Motor neuron (in vitro differentiated cells): ENCODE measurements around the gene TELO2. TPM values are rescaled to one million over a fixed set of nuclear protein-coding genes. Genes with fewer than 3 reads are reported as not detected.

Experiments
- ATAC-seq, 8 experiments: fragments of 200-7000 bp; cut with Tn5 transposase; replicated peaks in 6 of 8; 2 replicates each; pipeline ENCODE4 v1.8.0; 2021; ENCODE audit warnings: mild to moderate bottlenecking in 8 of 8, moderate library complexity in 8 of 8
- H3K27ac ChIP-seq, 2 donors: fragments of 250-450 bp; sonication (Bioruptor Pico); 2 replicates each; pipeline ENCODE4 v1.9.0; 2021; ENCODE audit warnings: antibody characterized with exemption in 2 of 2, mild to moderate bottlenecking in 2 of 2, moderate library complexity in 1 of 2
- H3K4me1 ChIP-seq, 2 donors: fragments of 250-450 bp; sonication (Bioruptor Pico); replicated peaks in 1 of 2; 2 replicates each; pipeline ENCODE4 v1.6.1; 2021; ENCODE audit warnings: antibody characterized with exemption in 2 of 2, mild to moderate bottlenecking in 2 of 2, moderate library complexity in 1 of 2
- H3K4me3 ChIP-seq, 5 donors: fragments of 250-450 bp; sonication (Bioruptor Pico); 2 replicates each; pipeline ENCODE4 v1.9.0; 2021; ENCODE audit warnings: antibody characterized with exemption in 5 of 5, mild to moderate bottlenecking in 5 of 5, moderate library complexity in 4 of 5
- WGBS, 10 experiments: fragments of 450-650 bp; shearing (Covaris generic); methylation state at CpG; one replicate each; pipeline ENCODE4 v1.0.0; 2022; 5-methylcytosine and 5-hydroxymethylcytosine counted together
- in situ Hi-C, 9 experiments: fragments of 400-800 bp; cut with MboI; loops; one replicate each; pipeline ENCODE4 v1.15.0; 2021; ENCODE audit warnings: low sequenced_read_pairs in 9 of 9, low pct_unique_long_range_greater_than_20kb in 2 of 9; ENCODE audit not compliant: unreplicated experiment in 9 of 9
- total RNA-seq, 8 experiments: library from RNA; unstranded; fragments of 300-600 nt; gene quantifications; 2 replicates each; pipeline versions ENCODE4 v1.2.3 to v1.2.4, GENCODE V29; 2022

TELO2 gene
- total RNA-seq, 8 experiments from 2014 or later = 8.1 to 37.8 (median 15.2) TPM

GRCh38 chr16:1527836-1528811, 35.0 kb downstream of the TELO2 start:
- peak in 1 of 8 experiments; percentile 13 for ATAC-seq
- in situ Hi-C loops = no loop called here

DNA sequence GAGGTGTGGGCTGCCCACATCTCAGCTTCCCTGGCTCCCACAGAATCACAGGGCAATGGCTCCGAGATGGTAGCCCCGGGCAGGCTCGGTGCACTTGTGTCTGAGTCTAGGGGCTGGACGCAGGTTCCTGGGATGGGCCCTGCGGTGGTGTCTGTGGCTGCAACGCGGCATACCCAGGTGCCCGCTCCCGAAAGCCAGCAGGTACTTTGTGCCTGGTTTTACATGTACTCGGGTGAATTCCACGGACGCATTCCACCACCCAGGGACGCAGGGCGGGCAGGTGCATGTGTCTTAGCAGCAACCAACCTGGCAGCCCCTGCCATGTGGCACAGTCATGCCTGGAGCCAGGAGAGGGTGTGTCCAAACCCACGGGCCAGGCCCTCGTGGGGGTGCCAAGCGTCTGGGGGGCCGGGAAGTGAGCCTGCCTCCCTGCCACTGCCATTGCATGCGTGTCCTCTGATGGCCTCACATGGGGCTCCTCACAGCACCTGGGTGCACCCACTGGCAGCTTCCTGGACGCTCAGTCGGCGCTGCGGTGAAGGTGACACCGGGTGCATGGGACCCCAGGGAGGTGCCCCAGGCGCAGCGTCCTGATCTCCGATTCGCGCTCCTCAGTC, 35.9 kb downstream of the TELO2 start:
- no peak for ATAC-seq
- Histone ChIP-seq H3K4me1 (no peaks in the 10 kb centered on the region), H3K27ac (no peak overlapping the region), H3K4me3 (no peak overlapping the region)
- WGBS, 10 experiments = 83 to 100% (median 93%) methylated on average over 1 to 10 of the region's 29 CpGs; no CpG with 5 or more reads in 6 of the 10 experiments
- in situ Hi-C loops = no loop called here

More at GRCh38 chr16:1527836-1528811, 35.0 kb downstream of the TELO2 start:
- 50 to 97% (median 86%) methylated on average over 2 to 14 of the region's 42 CpGs; no CpG with 5 or more reads in 7 of the 10 experiments for WGBS, 10 experiments
- H3K27ac ChIP-seq = no peak overlapping the region
- no peaks in the 10 kb centered on the region for H3K4me1 ChIP-seq
- no peak overlapping the region for H3K4me3 ChIP-seq

- in situ Hi-C loops = no loop called here
- WGBS, 10 experiments = 60 to 93% (median 73%) methylated on average over 1 to 6 of the region's 27 CpGs; no CpG with 5 or more reads in 5 of the 10 experiments
- no peak for ATAC-seq
- Histone ChIP-seq H3K4me3 (no peak overlapping the region), H3K27ac (no peak overlapping the region), H3K4me1 (no peaks in the 10 kb centered on the region)
Observed at GRCh38 chr16:1530349-1530882, 37.3 kb downstream of the TELO2 start.

DNA sequence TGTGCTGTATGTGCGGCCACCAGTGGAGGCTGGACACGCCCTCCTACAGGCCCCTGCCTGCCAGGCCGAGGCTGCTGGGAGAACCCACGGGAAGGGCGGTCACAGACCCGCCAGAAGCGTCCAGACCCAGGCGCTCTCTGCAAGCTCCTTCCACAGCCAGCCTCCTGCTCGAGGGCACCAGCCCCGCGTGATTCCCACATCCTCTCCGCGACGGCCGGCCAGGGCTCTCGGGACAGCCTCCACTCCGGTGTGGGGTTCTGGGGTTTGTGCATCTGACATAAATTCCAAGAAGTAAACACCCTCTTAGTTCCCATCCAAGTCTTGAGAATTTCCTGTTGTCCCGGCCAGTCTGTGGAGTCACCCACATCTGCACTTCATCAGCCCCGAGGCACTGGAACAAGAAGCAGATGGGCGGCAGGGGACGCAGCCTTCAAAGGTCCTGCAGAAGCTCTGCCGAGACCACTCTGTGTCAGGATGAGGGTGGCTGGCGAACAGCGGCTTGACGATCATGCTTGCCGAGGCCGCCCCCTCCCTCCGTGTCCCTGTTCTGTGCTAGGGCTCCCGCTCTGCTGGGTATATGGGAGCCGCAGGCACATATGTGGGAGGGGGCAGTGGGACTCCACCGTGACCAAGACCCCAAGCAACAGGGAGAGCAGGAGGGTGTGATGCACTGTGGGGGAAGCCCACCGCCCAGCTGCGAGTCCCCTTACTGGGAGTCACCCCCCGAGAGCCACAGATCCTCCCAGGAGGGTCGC, 37.9 kb downstream of the TELO2 start:
- peak in 3 of 8 experiments; percentile 44 to 73 (median 70) for ATAC-seq
- Histone ChIP-seq H3K4me1 (no peaks in the 10 kb centered on the region), H3K27ac (no peak overlapping the region), H3K4me3 (no peak overlapping the region)
- in situ Hi-C loops = no loop called here
- WGBS, 10 experiments = 40 to 100% (median 94%) methylated on average over 1 to 9 of the region's 35 CpGs; no CpG with 5 or more reads in 5 of the 10 experiments

- 0 to 100% (median 61%) methylated on average over 1 to 5 of the region's 14 CpGs; no CpG with 5 or more reads in 4 of the 10 experiments for WGBS, 10 experiments
- Histone ChIP-seq H3K4me1 (no peaks in the 10 kb centered on the region), H3K27ac (no peak overlapping the region), H3K4me3 (no peak overlapping the region)
- no peak for ATAC-seq
- in situ Hi-C loops = no loop called here
Observed at GRCh38 chr16:1531638-1531910, 38.4 kb downstream of the TELO2 start.

- Histone ChIP-seq H3K4me1 (no peaks in the 10 kb centered on the region), H3K4me3 (no peak overlapping the region), H3K27ac (no peak overlapping the region)
- in situ Hi-C loops = no loop called here
- 20 to 94% (median 69%) methylated on average over 1 to 10 of the region's 28 CpGs; no CpG with 5 or more reads in 2 of the 10 experiments for WGBS, 10 experiments
- peak in 1 of 8 experiments; percentile 2 for ATAC-seq
Observed at GRCh38 chr16:1532081-1532760, 39.1 kb downstream of the TELO2 start.

DNA sequence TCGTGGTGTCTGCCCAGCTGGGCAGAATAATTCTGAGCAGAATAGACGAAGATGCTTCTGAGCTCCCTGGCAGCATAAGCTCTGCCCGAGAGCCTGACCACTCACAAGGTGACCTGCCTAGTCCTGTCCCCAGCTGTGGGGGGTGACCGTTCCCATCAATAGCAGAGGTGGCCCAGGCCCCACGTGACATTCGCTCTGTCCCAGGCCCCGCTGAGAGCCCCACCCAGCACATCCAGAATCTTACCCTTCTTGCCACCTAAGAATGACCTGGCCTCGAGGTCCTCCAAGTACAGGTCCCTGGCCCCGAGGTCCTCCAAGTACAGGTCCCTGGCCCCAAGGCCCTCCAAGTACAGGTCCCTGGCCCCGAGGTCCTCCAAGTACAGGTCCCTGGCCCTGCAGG, 39.6 kb downstream of the TELO2 start:
- Histone ChIP-seq H3K27ac (no peak overlapping the region), H3K4me1 (no peaks in the 10 kb centered on the region), H3K4me3 (no peak overlapping the region)
- whole genome bisulfite sequencing, 10 experiments = 67 to 100% methylated on average over 1 of the region's 10 CpGs; no CpG with 5 or more reads in 8 of the 10 experiments
- in situ Hi-C loops = no loop called here
- ATAC-seq = no peak

- in situ Hi-C loops = no loop called here
- peak in 2 of 8 experiments; percentile 16 to 24 for ATAC-seq
- Histone ChIP-seq H3K4me1 (no peaks in the 10 kb centered on the region), H3K4me3 (no peak within 1 kb of the TSS), H3K27ac (no peak within 1 kb of the TSS)
- 8 to 100% (median 56%) methylated on average over 3 to 10 of the region's 27 CpGs; no CpG with 5 or more reads in 6 of the 10 experiments for whole genome bisulfite sequencing, 10 experiments
Observed at GRCh38 chr16:1533443-1533951, 40.3 kb downstream of the TELO2 start, which contains the start of gene TMEM204. TSS of gene TMEM204 (plus strand) at chr16:1533666. CDS start at chr16:1534276, 610 bp downstream.

GRCh38 chr16:1534021-1535020, 41.2 kb downstream of the TELO2 start:
- in situ Hi-C loops = no loop called here
- WGBS, 10 experiments = 8 to 100% (median 86%) methylated on average over 1 to 14 of the region's 57 CpGs; no CpG with 5 or more reads in 1 of the 10 experiments
- peak in 2 of 8 experiments; percentile 6 to 7 for ATAC-seq
- Histone ChIP-seq H3K4me1 (no peaks in the 10 kb centered on the region), H3K4me3 (no peak overlapping the region), H3K27ac (no peak overlapping the region)

DNA sequence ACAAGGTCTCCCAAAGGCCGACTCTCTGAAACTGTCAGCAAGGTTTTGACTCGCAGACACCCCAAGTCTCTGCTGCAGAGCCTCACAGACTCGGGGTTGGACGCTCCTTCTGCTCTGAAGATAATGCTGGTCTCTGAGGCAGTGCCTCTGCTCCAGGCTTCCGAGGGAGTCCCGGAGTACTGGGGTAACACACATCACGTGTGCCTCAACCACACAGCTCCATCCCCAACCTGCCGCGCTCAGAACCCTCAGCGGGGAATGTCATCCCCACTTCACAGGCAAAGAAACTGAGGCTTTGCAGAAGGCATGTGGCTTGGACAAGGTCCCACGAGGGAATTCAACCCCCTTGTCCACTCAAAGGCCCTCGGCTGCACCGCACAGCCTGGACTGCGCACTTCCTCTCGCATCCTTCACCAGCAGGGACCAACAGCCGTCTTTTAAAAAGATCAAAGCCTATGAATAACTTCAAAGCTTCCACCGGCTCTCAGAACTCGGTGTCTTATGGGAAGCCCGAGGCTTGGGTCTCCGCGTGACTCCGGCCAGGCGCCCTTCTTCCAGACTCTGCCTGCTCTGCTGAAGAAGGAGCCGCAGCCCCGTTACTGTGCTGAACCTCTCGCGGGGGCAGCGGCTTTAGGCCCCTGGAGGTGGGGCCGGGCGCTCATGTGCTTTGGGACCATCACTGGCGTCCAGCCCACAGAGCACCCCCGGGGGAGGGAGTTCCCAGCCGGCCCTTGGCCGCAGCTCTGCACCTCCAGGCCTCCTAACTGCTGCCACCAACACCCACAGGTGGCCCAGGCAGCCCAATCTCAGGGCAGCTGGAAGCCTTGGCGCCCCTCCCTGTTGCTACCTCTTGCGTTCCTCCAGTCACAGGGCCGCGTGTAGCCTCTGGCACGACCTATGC, 42.5 kb downstream of the TELO2 start:
- in situ Hi-C loops = no loop called here
- H3K4me3 ChIP-seq = no peak overlapping the region
- ATAC-seq = peak in 1 of 8 experiments; percentile 2
- no peaks in the 10 kb centered on the region for H3K4me1 ChIP-seq
- no peak overlapping the region for H3K27ac ChIP-seq
- WGBS, 10 experiments = 59 to 100% (median 79%) methylated on average over 1 to 9 of the region's 39 CpGs; no CpG with 5 or more reads in 6 of the 10 experiments
